22Rv1 (cell line): ENCODE data around the gene HCK.

Source experiments
- ZFX ChIP-seq: fragments of 450-650 bp; IDR thresholded peaks from 2 replicates; pipeline ENCODE4 v1.6.1; 2017; ENCODE audit warnings: antibody characterized with exemption, borderline replicate concordance
- TF ChIP-seq, protein P1 (sequence below): fragments of 450-650 bp; IDR thresholded peaks from 2 replicates; pipeline ENCODE4 v1.5.1; 2017; ENCODE audit warnings: mild to moderate bottlenecking

DNA sequence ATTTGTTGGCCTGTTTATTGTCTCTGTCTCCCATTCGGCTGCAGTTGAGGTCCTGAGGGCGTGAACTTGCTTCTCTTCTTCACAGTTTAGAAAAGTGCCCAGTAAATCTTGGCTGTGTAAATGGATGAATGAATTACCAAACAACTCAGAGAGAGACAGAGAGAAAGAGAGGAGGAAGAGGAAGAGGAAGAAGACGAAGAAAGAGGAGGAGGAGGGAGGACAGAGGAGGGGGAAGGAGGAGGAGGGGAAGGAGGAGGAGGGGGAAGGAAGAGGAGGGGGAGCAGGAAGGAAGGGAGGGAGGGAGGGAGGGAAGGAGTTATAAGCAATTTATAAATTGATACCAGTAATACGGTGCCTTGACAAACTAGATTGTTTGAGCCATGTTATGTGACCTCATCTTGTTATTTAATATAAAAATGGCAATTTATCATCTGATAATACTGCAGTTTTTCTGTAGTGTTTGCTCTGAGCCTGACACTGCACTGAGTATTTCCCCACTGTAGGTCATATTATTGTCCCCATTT lies 18.7 kb downstream of the HCK start:
- TF ChIP-seq, protein P1, sequence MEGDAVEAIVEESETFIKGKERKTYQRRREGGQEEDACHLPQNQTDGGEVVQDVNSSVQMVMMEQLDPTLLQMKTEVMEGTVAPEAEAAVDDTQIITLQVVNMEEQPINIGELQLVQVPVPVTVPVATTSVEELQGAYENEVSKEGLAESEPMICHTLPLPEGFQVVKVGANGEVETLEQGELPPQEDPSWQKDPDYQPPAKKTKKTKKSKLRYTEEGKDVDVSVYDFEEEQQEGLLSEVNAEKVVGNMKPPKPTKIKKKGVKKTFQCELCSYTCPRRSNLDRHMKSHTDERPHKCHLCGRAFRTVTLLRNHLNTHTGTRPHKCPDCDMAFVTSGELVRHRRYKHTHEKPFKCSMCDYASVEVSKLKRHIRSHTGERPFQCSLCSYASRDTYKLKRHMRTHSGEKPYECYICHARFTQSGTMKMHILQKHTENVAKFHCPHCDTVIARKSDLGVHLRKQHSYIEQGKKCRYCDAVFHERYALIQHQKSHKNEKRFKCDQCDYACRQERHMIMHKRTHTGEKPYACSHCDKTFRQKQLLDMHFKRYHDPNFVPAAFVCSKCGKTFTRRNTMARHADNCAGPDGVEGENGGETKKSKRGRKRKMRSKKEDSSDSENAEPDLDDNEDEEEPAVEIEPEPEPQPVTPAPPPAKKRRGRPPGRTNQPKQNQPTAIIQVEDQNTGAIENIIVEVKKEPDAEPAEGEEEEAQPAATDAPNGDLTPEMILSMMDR = no peak
- TF ChIP-seq ZFX = no peak
